GDM1 (cell line): ENCODE results near the gene CUTC.
"Not testable (repeated sequence)": the region's sequence is repeated elsewhere in the genome, so short reads cannot be mapped to it uniquely, and the experiment has no call there.

Experiments used
- DNase-seq: peaks from one replicate; lab custom pipeline; 2025; lab: John Stamatoyannopoulos, UW

Gene CUTC, protein sequence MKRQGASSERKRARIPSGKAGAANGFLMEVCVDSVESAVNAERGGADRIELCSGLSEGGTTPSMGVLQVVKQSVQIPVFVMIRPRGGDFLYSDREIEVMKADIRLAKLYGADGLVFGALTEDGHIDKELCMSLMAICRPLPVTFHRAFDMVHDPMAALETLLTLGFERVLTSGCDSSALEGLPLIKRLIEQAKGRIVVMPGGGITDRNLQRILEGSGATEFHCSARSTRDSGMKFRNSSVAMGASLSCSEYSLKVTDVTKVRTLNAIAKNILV

DNA sequence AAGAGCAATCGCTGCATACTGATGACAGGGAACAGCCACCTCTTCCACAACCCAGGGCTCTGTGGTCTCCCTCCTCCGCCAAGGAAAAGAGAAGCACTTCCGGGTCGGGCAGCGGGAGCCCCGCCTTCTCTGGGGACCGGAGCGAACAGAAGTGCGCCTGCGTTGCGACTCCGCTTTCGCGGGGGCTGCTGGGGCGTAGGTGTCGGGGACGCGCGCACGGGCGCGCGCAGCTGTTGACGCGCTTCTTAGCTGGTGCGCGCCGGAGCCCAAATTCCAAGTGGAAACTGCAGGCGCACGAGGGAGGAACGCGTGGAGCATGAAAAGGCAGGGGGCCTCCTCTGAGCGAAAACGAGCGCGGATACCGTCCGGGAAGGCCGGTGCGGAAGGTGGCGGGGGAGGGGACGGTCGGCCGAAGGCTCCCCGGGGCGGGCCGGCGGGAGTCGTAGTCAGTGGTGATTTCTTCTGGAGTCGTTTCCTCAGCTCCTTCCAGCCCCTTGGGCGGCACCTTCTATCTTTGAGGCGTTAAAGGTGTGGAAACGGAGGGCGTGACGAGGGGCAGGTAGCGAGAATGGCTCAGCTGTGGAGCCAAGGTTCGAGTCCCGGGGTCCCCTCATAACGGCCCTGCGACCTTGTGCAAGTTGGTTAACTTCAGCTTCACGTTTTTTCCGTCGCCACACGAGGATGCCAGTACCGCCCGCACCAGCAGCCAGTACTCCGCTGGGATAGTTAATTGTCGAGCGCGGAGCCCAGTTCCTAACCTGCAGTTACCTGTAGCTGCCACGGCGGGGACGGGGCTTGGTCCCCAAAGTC lies at the start of gene CUTC, which contains the start of gene COX15:
Gene CUTC, plus strand, starts transcription at position 202 of the 810 bp plus-strand sequence. Its CDS starts 115 bp downstream, at position 317.
Gene COX15, minus strand, starts transcription at position 95 of the 810 bp plus-strand sequence. Its CDS starts 78 bp downstream, at position 17.
- peak; percentile 92 for DNase-seq

DNA sequence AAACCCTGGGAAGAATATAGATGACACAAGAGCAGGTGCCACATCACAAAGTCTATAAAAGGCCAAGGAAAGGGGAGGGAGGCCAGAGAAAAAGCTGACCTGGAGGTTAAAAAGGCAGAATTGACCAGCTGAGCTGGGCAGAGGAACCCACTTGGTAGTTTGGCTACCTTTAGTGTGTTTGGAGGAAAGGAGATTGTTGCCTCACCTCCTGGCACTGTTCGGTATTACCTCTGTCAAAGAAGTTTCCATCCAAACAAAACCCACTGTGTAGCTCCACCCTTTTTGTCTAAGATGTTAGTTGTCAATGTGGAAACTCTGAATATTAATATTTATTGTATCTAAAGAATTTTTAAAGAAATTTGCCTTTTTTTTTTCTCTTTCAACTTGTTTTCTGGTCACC lies 49.3 kb upstream of the CUTC start:
- DNase-seq = no peak

DNA sequence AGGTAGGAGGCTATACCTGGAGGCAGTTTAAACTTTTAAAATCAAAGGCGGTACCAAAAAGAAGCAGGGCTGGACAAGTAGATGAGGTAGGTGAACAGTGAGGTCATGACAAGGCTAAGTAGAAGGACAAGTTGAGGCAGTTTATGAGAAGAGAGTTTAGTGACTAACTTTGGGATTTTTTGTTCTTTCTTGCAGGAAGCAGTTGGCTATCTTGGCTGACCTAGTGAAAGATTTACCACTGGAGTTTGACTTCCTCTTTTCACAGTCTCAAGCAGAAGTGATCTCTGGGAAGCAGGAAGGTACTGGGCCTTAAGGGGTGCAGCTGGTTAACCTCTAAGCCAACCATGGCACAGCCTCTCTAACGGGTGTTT lies 46.5 kb upstream of the CUTC start:
- peak; percentile 77 for DNase-seq

DNA sequence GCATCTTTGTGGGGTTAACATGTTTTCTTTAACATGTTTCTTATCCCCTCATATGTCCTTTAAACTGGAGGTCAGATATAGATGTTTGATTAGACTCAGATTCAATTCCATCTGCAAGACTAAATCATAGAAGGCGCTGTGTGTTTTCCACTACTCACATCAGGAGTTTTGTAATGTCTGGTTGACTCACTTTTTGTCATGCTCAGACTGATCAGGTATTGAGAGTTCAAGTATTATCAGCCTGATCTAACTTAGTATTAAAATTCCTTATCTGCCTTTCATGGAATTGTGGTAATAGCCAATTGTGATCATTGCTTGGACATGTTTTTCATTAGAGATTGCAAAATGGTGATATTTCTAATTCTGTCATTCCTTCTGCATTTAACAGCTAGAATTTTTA lies 42.6 kb upstream of the CUTC start:
- no peak for DNase-seq

DNA sequence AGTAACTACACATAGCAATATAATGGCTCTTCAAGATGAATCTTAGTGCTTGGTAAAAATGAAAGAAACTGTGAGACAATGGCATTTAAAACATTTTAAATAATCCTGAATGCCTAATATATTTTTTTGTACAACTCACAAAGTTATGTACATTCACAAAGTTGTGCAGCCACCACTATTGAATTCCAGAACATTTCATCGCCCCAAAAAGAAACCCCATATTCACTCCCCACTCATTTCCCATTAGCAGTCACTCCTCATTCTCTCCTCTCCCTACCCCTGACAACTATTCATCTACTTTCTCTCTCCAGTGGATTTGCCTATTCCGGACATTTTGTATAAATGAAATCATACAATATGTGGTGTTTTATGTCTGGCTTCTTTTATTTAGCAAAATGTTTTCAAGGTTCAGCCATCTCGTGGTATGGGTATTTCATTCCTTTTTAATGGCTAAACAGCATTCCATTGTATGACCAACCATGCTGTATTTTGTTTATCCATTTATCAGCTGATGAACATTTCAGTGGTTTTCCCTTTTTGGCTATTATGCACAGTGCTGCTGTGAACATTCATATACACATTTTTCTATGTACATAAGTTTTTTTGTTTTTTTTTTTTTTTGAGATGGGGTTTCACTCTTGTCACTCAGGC lies 38.0 kb upstream of the CUTC start:
- no peak for DNase-seq

DNA sequence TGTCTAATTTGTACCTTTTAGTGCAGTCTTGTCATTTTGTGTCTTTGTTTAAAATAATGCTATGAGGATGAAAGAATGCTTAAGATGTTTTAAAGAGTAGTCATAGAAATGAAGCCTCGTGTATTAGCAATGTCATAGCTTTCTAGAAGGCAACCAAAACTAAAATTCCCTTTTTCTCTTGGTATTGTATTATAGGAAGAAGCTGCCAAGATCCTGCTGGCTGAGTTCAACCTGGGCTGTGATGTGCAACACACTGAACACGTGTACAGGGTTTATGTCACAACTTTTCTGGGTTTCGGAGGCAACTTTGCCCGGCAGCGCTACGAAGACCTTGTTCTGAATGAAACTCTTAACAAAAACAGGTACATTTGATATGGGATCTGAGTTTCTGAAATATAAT lies 36.3 kb upstream of the CUTC start:
- DNase-seq = no peak

DNA sequence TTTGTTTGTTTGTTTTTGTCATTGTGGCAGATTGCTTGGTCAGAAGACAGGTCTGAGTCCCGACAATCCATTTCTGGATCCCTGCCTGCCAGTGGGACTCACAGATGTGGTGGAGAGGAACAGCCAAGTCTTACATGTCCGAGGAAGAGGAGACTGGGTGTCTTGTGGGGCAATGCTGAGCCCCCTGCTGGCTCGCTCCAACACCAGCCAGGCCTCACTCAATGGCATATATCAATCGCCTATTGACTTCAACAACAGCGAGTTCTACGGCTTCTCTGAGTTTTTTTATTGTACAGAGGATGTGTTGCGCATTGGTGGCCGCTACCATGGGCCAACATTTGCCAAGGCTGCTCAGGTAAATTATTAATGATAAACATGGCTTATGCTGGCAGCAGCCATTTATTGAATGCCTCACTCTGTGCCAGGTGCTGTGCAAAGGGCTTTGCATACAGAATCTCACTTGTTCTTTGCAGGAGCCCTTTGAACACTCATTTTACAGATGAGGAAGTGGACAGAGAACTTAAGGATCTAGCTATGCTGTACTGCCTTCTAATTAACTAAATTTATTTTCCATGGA lies 33.4 kb upstream of the CUTC start:
- no peak for DNase-seq

DNA sequence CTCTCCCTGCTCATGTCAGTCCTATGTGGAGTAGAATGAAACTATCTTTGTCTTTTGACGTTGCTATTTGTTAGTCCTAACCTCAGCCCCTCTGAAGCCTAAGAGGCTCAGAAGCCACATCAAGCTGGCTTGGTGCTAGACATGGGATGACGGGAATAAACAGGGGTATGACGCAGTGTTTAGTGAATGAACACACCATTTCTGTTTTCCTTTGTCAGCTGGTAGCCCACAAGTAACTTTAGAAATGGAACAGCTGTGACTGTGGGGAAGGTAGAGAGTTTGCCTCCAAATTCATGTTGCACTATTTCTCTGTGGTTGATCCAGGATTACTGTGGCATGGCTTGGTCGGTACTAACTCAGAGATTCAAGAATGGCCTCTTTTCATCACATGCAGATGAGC lies 31.4 kb upstream of the CUTC start:
- DNase-seq = no peak

DNA sequence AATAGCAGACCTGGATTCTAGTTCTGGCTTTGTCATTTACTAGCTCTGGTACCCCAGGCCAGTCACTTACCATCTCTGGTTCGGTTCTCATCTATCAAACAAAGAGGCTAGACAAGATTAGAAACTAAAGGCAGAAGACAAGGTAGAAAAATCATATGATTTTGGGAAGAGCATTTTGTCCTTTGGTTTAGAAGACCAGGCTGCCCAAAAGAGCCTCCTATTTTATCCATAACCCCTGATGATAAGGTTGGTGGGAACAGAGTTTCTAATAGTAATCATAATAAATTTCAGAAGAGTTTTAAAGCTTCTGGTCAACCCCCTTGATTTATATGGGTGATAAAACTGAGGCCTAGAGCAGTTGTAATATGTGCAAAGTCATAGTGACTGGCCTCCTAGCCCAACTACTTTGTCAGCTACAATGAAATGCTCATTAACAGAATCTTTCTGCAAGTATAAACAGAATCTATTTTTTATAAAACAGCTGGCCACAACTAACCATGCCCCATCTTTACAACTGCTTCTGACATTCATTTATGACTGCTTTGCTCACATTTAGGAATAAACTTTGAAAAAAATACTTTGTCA lies 23.5 kb upstream of the CUTC start:
- DNase-seq = no peak

DNA sequence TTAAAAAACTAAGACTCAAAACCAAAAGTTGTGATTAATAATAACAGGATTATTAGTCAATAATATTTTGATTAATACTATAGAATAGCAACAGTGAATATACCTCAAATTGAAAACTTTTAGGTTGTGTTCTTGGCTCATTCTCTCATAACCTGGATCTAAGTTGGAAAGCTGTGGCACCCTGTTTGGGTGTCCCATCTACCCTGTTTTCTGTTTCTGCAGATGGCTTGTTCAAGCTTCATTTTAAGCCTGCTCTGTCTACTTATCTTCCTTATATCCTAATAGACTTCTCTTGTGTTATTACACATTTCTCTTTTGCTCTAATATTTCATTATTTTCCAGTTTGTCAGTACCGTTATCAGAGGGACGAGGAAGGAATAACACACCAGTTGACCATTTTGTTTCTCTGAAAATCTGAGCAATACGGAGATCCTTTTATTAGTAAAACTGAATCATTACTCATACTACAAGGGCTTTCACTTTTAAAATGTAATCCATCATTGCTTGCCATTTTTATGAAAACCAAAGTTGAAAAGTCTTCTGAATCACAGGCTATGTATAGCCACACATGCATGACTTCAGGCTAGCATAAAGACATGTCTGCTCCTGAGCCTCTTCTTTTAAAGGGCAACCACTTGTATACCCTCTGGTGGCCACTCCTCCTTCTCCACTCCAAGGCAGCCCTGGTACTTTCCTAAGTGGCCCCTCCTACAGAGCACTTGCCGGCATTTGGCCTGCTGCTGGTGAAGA lies 22.4 kb upstream of the CUTC start:
- DNase-seq = no peak

DNA sequence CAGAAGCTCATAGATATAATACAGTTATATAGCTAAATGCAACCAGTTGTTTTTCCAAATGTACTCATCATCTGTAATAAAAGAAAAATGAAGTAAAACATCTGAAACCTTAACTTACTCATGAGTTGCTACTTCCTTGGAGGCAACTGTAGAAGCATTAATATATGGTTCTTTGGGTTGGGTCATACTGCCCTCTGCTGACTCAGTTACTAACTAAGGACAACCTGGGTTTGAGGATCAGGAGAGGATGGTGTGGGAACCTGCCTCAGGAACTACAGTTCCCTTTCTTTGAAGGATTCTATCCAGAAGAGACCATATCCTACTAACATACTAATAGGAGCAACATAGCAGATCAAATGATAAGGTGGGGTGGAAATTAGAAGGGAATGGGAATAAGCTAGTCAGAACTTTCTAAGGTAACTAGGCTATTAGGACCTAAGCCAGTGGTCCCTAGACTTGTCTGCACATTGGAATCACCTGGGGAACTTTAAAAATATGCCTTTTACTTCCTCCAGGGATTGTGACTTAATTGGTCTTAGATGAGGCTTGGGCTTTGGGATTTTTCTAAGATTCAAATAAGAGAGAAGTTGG lies 20.8 kb upstream of the CUTC start:
- DNase-seq = peak; percentile 38

DNA sequence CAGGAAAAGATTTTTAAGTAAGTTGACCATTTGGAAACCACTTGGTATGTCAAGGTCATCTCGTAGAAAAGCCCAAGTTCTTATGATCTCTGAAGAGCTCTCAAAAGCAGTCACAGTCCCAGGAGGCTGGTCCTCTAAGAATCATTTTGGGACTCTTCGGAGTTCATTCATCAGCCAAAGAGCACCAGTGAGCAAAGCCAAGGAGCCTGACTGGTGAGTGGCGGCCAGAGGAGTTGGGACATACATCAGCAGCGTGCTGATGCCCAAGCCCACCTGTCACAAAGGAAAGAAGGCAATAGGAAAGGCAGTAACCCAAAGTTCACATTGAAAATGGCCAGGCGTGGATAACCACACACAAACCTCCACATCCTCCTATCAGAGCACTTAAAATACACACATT lies 17.6 kb upstream of the CUTC start:
- DNase-seq = no peak

DNA sequence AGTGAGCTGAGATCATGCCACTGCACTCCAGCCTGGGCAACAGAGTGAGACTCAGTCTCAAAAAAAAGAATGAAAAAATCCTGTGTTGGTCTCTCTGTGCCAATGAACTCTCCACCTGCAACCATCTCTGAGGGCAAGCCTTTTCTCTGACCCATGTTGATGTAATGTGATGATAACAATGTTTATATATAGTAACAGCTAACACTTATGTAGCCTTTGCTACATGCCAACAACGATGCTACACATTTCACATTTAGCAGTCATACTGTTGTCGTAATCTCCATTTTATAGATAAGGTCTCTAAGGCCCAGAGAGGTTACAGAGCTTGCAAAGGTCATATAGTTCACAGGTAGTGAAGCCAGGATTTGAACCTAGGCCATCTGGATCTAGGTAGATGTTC lies 11.6 kb upstream of the CUTC start:
- DNase-seq = no peak

DNA sequence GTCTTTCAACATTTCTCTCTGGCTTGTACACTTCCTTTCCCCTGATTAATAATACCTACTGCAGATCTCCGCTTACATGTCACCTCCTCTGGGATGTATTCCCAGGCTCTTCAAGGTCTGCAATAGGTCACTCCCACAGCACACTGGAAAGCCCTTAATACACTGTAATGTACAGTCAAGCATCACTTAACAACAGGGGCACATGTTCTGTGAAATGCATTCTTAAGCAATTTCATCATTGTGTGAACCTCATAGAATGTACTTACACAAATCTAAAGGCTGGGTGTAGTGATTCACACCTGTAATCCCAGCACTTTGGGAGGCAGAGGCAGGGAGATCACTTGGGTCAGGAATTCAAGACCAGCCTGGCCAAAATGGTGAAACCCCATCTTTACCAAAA lies 2.0 kb upstream of the CUTC start:
- no peak for DNase-seq

DNA sequence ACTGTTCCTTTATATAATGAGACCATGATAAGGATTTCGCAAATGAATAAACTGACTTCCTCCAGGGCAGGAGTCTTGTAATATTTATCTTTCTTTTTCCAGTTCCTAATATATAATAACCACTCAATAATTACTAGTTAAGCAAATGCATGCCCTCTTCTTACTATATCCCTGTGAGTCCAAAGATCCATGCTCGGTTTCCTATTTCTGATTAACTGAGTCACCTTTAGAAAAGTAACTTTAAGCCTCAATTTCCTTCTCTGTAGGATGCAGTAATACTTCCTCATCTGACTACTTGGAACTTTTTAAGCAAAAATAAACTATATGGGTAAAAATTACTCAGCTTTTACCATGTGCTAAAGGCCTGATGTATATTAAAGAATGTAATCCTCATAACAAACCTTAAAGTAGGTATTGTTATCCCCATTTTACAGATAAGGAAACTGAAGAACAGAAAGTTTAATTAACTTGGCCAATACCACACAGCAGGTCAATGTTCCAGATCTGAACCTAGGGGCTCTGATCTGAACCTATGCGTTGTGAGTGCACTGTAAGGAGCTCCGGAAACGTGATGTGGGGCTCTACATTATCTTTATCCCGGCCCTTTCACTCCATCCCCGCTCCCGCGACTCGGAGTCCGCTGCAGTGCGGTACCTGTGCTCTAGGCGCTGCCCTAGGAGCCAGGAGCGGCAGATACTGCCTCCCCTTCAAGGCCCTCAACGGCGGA lies 565 bp upstream of the CUTC start:
- DNase-seq = no peak

DNA sequence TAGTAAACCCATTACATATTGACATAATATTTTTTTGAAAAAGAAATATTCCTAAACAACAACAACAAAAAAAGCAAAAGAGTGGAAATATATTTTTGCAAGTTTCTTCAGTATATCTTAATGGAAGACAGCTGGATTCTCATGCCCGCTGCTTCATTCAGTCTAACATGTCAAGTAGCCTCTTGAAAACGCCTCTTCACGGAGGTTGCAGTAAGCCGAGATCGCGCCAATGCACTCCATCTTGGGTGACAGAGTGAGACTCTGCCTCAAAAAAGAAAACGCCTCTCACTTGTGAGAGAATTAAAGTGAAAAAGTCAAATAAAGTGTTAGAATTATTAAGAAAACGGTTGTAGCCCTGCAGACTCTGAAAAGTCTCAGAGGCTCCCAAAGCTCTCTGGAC lies 1.3 kb downstream of the CUTC start:
- no peak for DNase-seq

DNA sequence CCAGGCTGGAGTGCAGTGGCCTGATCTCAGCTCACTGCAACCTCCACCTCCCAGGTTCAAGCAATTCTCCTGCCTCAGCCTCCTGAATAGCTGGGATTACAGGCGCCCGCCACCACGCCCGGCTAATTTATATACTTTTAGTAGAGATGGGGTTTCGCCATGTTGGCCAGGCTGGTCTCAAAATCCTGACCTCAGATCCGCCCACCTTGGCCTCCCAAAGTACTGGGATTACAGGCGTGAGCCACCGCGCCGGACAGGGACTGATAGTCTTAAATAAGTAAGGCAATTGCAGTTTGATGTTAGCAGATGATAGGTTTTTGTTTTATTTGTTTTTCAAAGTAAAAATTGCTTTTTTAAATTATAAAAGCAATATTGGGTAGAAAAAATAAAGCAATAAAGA lies 2.1 kb downstream of the CUTC start:
- DNase-seq = not testable (repeated sequence)

DNA sequence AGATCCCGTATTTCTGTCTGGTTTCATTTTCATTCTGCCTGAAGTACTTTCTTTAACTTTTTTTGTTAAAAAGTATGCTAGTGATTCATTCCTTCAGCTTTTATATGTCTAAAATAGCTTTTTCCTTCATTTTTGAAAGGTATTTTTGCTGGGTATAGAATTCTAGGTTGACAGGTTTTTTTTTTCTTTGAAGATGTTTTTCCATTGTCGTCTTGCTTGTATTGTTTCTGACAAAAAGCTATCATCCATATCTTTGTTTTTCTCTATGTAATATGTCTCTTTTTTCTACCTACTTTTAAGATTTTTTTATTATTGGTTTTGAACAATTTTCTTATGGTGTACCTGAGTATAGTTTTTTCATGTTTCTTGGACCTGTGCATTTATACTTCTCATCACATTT lies 8.2 kb downstream of the CUTC start:
- DNase-seq = no peak

DNA sequence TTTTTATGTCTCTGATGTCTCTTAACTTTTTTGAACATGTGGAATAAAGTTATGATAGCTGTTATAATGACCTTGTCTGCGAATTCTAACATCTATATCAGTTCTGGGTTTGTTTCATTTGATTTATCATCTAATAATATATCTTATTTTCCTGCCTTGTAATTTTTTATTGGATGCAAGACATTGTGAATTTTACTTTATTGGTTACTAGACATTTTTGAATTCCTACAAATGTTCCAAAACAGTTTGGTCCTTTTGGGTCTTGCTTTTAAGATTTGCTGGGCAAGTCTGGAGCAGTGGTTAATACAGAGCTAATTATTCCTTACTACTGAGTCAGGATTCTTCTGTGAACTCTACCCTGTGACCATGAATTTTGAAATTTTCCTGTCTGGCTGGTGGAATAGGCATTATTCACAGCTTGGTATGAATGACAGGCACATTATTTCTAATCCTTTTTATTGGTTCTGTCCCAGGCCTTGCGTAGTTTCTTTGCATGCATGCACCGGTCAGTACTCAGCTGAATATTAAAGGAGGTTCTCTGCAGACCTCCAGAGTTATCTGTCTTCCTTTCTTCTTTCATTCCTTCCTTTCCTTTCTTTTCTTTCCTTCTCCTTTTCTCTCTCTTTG lies 9.0 kb downstream of the CUTC start:
- no peak for DNase-seq

DNA sequence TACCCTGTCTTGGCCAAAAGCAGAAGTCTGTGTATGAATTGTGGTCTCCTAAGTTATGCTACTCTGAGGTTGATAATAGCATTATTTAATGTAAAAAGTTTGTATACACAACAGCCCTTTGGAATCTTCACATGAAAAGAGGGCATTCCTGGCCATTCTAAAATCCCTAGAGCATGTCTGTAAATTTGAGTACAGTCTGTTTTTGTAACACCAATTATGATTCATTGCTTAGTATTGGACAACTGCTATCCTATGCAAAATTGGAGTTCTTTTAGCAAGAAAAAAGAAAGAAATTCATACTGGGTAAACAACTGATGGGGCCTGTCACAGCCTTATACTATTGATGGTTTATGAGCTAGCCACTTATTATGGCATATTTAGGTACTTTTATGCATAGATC lies 10.2 kb downstream of the CUTC start:
- no peak for DNase-seq
